ENCODE data around the gene ARHGAP19. TPM values are rescaled to one million over a fixed set of nuclear protein-coding genes. Genes with fewer than 3 reads are reported as not detected.

ARHGAP19 gene
- total and polyA plus RNA-seq, 9 of the 15 experiments (the other 6 are each of a cell fraction or from before 2014, with no cell fraction given), result 14.8 to 49.5 (median 26.8) TPM

GRCh38 chr10:97174276-97174775 is 118.1 kb downstream of the ARHGAP19 start:
- TF ChIP-seq BRF1 (IDR thresholded peaks at IDR 0.05; ENCODE audit: borderline replicate concordance, extremely low read depth, insufficient read length) (no peak), MEF2A (IDR thresholded peaks at IDR 0.05; ENCODE audit: control insufficient read depth, low read depth, low read length) (no peak), BCOR (IDR thresholded peaks at IDR 0.05) (no peak), GABPB2 (CRISPR knock-in tag; conservative IDR thresholded peaks at IDR 0.05) (no peak), HNRNPH1 (optimal IDR thresholded peaks at IDR 0.05; ENCODE audit: low read depth, low read length) (no peak), ZBED1 (IDR thresholded peaks at IDR 0.05) (no peak), RBBP5 (IDR thresholded peaks at IDR 0.05; ENCODE audit: borderline replicate concordance, insufficient read depth, low read length, poor library complexity, severe bottlenecking) (no peak), MBD1 (CRISPR knock-in tag; IDR thresholded peaks at IDR 0.05) (no peak), E2F5 (CRISPR knock-in tag; IDR thresholded peaks at IDR 0.05) (no peak), MITF (IDR thresholded peaks at IDR 0.05) (no peak)
- Histone ChIP-seq H3K36me3 (ENCODE audit: control insufficient read depth, insufficient read depth, low read length) (no peaks in the 10 kb centered on the region), H3K4me1 (replicated peaks in 1 of 2; ENCODE audit: control insufficient read depth in 2 of 2, insufficient read depth in 2 of 2, low read length in 2 of 2) (no peaks in the 10 kb centered on the region), H3K4me2 (ENCODE audit: insufficient read depth, low read length) (no peak overlapping the region), H3K9me3 (replicated peaks; ENCODE audit: control insufficient read depth, insufficient read depth, low read depth, low read length) (no peaks in the 10 kb centered on the region), H3K79me2 (ENCODE audit: control insufficient read depth, insufficient read depth, low read length) (no peaks in the 10 kb centered on the region), H3K27me3 (ENCODE audit: control insufficient read depth in 2 of 2, insufficient read depth in 2 of 2, low read length in 2 of 2) (peaks cover 12 to 43% of the 10 kb centered on the region in 2 experiments; a peak in 4 of 5 replicates), H4K20me1 (replicated peaks; ENCODE audit: control insufficient read depth, insufficient read depth, low read length) (no peaks in the 10 kb centered on the region), H3K4me3 (no peak overlapping the region), H3K9me1 (ENCODE audit: control insufficient read depth, insufficient read depth, low read length) (no peaks in the 10 kb centered on the region), H2AFZ (ENCODE audit: low read depth, low read length) (no peak overlapping the region), H3K27ac (ENCODE audit: extremely low read depth, low read depth, low read length) (no peak overlapping the region), H3K9ac (ENCODE audit: insufficient read depth in 1 of 2, low read depth in 2 of 2, low read length in 2 of 2) (no peak overlapping the region)
- ChIA-PET CTCF (ENCODE audit: low intra/inter-chr PET ratio) (no interaction called here), POLR2A (interaction anchor here (0.5 to 1.2 kb wide), 4 partner anchors 13 to 814 kb away, joined by 3 read pairs; no protein-coding TSS in a partner anchor)
- in situ Hi-C loops (cut with MboI) (no loop called here), intact Hi-C loops (cut with micrococcal nuclease) (no loop called here)
- ATAC-seq (no peak), DNase-seq (ENCODE audit: extremely low read depth in 1 of 4, low spot score in 3 of 4) (no peak), FAIRE-seq (no peak)
- WGBS (ENCODE audit: insufficient coverage, low coverage, missing lambda C conversion rate), result 4% methylated on average over 4 of the region's 5 CpGs
- BruUV-seq (replicated peaks), result no TSS peak

Data from K562 (cell line).